ENCODE results near the gene PNPLA7. TPM values are rescaled to one million over a fixed set of nuclear protein-coding genes. Genes with fewer than 3 reads are reported as not detected.

Gene PNPLA7
- total RNA-seq, 1 donor from 2014 or later = 16.2 TPM

DNA sequence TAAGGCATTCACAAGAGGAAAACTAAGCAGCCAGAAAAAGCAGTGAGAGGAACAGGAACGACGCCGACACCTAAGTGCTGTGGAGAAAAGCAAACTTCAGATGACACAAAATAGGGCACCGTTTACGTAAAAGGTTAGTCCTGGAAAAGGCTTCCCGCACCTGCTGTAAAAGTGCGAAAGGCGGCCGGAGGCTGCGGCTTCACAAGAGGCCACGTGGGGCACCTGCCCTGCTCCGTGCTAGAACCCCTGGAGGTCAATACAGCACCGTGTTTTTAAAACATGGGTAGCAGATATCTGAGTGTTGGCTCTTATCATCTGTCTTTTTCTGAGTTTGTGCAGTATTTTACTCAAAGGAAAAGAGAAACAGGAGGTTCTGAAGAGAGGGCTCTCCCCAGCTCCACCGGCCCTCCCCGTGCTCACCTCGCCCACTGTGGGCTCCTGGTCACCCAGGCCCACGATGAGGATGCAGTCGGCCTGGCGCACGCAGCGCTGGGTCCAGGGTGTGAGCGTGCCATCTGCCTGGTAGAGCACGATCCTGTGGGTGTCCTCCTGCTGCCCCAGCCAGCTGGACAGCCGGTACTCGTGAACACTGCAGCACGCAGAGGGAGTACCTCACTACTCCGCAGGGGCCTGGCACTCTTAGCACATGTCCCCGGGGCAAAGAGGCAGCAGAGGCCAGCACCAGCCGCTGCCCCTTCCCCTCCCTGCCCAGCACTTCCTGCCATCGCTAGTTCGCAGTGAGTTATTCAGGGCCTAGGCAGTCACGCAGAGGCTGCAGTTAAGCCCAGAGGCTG is 70.1 kb downstream of the PNPLA7 start:
- Histone ChIP-seq H3K4me1 (peaks cover 10% of the 10 kb centered on the region), H3K9me3 (peaks cover 7% of the 10 kb centered on the region), H3K27ac (peak overlapping the region; percentile 11), H3K36me3 (no peaks in the 10 kb centered on the region), H3K4me3 (no peak overlapping the region), H3K27me3 (no peaks in the 10 kb centered on the region)
- TF ChIP-seq, protein P1, sequence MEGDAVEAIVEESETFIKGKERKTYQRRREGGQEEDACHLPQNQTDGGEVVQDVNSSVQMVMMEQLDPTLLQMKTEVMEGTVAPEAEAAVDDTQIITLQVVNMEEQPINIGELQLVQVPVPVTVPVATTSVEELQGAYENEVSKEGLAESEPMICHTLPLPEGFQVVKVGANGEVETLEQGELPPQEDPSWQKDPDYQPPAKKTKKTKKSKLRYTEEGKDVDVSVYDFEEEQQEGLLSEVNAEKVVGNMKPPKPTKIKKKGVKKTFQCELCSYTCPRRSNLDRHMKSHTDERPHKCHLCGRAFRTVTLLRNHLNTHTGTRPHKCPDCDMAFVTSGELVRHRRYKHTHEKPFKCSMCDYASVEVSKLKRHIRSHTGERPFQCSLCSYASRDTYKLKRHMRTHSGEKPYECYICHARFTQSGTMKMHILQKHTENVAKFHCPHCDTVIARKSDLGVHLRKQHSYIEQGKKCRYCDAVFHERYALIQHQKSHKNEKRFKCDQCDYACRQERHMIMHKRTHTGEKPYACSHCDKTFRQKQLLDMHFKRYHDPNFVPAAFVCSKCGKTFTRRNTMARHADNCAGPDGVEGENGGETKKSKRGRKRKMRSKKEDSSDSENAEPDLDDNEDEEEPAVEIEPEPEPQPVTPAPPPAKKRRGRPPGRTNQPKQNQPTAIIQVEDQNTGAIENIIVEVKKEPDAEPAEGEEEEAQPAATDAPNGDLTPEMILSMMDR (IDR thresholded peaks at IDR 0.05) = no peak
- TF ChIP-seq POLR2AphosphoS5 (IDR thresholded peaks at IDR 0.05; ENCODE audit: insufficient read depth in 1 of 2, low read depth in 1 of 2) = no peak
- DNase-seq (ENCODE audit: extremely low spot score in 2 of 2) = no peak
- intact Hi-C loops (cut with DNase I) = no loop called here

DNA sequence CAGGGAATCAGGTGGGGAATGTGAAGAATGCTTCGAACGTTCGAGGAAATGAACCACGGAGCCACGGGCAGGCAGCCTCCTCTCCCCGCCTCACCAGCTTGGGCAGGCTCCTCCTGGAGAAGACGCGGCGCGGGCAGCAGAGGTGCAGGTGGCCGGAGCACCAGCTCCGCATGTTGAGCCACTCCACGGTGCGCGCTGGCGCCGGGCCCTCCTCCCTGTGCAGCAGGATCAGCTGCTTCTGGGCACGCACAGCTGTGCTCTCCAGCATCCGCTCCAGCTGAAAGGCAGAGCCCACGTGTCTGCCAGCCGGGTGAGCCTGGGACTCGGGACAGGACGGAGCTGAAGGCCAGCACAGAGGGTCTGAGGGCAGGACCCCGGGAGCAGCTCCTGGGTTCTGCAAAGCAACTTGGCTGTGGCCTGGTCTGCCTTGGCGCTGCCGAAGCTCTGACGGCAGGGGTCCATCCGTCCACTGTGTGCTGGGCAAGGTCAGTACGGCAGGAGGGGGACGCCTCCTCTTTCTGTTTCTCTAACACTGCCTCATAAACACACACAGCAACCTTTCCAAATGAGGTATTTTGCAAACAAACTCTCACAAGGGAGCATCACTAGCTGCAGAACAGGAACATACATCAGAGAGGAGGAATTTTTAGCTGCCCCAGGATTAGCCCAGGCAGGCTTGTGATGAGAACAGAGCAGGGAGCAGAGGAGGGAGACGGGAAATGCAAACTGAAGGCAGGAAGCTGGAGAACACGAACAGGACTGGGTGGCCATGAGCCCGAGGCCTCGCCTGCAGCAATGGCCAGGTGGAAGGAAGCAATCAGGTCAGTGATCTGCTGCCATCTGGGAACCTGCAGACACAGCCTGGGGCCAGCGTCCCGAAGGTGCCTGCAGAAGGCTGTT is 71.0 kb downstream of the PNPLA7 start:
- no peak for DNase-seq (ENCODE audit: extremely low spot score in 2 of 2)

DNA sequence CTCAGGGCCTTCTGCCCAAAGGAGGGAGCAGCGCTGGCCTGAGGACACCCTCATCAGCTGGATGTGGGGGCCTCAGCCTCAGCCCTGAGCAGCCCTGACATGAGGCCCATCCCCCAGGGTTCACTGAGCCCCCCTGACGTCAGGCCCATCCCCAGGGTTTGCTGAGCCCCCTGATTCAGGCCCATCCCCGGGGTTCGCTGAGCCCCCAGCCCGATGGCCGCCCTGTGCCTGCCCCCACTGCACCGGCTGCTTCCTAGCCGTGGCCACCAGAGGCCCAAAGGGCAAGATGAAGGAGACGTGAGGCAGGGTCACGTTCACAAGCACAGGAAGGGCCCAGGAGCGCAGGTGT is 71.6 kb downstream of the PNPLA7 start:
- Histone ChIP-seq H3K27me3 (no peaks in the 10 kb centered on the region), H3K4me3 (no peak overlapping the region), H3K27ac (no peak overlapping the region), H3K9me3 (peaks cover 7% of the 10 kb centered on the region), H3K4me1 (peaks cover 10% of the 10 kb centered on the region), H3K36me3 (no peaks in the 10 kb centered on the region)
- no peak for DNase-seq (ENCODE audit: extremely low spot score in 2 of 2)
- intact Hi-C loops (cut with DNase I) = no loop called here
- TF ChIP-seq, protein P1 (IDR thresholded peaks at IDR 0.05) = no peak
- TF ChIP-seq POLR2AphosphoS5 (IDR thresholded peaks at IDR 0.05; ENCODE audit: insufficient read depth in 1 of 2, low read depth in 1 of 2) (no peak), POLR2A (IDR thresholded peaks at IDR 0.05) (no peak)

More for the DNA sequence above, 71.0 kb downstream of the PNPLA7 start:
- peaks cover 7% of the 10 kb centered on the region for H3K9me3 ChIP-seq
- H3K4me1 ChIP-seq = peaks cover 10% of the 10 kb centered on the region
- no peaks in the 10 kb centered on the region for H3K27me3 ChIP-seq
- no peak overlapping the region for H3K27ac ChIP-seq
- TF ChIP-seq POLR2AphosphoS5 (IDR thresholded peaks at IDR 0.05; ENCODE audit: insufficient read depth in 1 of 2, low read depth in 1 of 2) = no peak
- TF ChIP-seq, protein P1 (IDR thresholded peaks at IDR 0.05) = no peak
- TF ChIP-seq POLR2A (IDR thresholded peaks at IDR 0.05) = no peak
- intact Hi-C loops (cut with DNase I) = no loop called here
- H3K36me3 ChIP-seq = no peaks in the 10 kb centered on the region
- H3K4me3 ChIP-seq = no peak overlapping the region

DNA sequence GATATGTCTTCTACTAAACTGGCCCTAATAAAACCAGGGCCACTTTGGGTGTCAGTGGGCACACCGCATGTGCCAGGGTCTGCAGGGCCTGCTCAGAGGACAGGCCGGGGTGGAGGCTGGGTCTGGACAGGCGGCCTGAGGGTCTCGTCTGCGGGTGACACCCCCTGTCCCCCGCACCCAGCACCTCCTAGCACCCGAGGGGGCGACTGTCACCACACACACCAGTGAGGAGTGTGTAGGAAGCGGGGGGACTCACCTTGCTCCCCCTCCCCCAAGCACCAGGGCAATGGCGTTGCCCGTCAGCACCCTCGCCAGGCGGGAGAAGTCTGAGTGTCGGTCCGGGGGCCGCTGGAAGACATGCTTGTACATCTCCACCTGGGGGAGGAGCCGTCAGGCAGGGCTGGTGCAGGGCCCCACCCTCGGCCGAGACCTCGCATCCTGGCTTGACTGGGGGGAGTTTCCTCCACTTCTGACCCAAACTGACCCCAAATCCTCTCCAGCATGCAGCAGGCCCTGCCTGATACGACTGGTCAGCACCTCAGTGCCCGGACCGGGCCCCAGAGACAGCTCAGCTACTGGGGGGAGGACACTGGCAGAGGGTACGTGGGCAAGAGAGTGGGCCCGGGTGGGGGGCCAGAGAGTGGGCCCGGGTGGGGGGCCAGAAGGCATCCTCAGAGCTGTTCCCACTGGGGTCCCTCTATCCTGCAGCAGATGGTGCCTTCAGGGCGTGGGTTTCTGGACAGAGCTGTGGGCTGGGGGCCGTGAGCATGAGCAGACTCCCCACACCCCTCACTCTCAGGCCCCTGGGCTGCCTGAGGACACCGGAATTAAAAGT is 72.2 kb downstream of the PNPLA7 start:
- DNase-seq (ENCODE audit: extremely low spot score in 2 of 2) = no peak
- H3K4me3 ChIP-seq = no peak overlapping the region
- no peaks in the 10 kb centered on the region for H3K27me3 ChIP-seq
- H3K36me3 ChIP-seq = no peaks in the 10 kb centered on the region
- intact Hi-C loops (cut with DNase I) = no loop called here
- H3K9me3 ChIP-seq = peaks cover 7% of the 10 kb centered on the region
- H3K27ac ChIP-seq = no peak overlapping the region
- peaks cover 10% of the 10 kb centered on the region for H3K4me1 ChIP-seq
- TF ChIP-seq POLR2A (IDR thresholded peaks at IDR 0.05) (no peak), POLR2AphosphoS5 (IDR thresholded peaks at IDR 0.05; ENCODE audit: insufficient read depth in 1 of 2, low read depth in 1 of 2) (no peak)
- TF ChIP-seq, protein P1 (IDR thresholded peaks at IDR 0.05) = no peak
